ENCODE measurements around the gene KCTD2. TPM values are rescaled to one million over a fixed set of nuclear protein-coding genes. Genes with fewer than 3 reads are reported as not detected.
A peak's percentile ranks its signal among the peaks of the same experiment; 100 is the strongest.

Gene KCTD2
- total and polyA plus RNA-seq, 2 of the 13 experiments (the other 11 are each of a cell fraction or from before 2014, with no cell fraction given): 28.3 to 32.6 TPM

- TF ChIP-seq, protein P1, sequence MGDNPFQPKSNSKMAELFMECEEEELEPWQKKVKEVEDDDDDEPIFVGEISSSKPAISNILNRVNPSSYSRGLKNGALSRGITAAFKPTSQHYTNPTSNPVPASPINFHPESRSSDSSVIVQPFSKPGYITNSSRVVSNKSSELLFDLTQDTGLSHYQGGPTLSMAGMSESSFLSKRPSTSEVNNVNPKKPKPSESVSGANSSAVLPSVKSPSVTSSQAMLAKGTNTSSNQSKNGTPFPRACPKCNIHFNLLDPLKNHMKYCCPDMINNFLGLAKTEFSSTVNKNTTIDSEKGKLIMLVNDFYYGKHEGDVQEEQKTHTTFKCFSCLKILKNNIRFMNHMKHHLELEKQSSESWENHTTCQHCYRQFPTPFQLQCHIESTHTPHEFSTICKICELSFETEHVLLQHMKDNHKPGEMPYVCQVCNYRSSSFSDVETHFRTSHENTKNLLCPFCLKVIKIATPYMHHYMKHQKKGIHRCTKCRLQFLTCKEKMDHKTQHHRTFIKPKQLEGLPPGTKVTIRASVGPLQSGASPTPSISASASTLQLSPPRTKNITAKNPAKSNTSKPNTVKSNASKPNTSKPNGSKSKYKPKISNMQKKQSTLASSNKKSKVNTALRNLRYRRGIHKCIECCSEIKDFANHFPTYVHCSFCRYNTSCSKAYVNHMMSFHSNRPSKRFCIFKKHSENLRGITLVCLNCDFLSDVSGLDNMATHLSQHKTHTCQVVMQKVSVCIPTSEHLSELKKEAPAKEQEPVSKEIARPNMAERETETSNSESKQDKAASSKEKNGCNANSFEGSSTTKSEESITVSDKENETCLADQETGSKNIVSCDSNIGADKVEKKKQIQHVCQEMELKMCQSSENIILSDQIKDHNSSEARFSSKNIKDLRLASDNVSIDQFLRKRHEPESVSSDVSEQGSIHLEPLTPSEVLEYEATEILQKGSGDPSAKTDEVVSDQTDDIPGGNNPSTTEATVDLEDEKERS (CRISPR knock-in tag; IDR thresholded peaks at IDR 0.05): no peak
- TF ChIP-seq KDM5B (CRISPR knock-in tag; IDR thresholded peaks at IDR 0.05; ENCODE audit: borderline replicate concordance): no peak
- TF ChIP-seq, protein P2, sequence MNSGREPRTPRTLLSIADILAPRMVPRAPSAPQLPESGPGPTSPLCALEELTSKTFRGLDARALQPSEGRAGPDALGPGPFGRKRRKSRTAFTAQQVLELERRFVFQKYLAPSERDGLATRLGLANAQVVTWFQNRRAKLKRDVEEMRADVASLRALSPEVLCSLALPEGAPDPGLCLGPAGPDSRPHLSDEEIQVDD (CRISPR knock-in tag; IDR thresholded peaks at IDR 0.05; ENCODE audit: borderline replicate concordance): no peak
- no peak for TF ChIP-seq RFX3 (CRISPR knock-in tag; IDR thresholded peaks at IDR 0.05)
- no peak for TF ChIP-seq ZNF562 (CRISPR knock-in tag; IDR thresholded peaks at IDR 0.05; ENCODE audit: borderline replicate concordance)
Measured at GRCh38 chr17:75102385-75102821, 55.4 kb downstream of the KCTD2 start (continued).

DNA sequence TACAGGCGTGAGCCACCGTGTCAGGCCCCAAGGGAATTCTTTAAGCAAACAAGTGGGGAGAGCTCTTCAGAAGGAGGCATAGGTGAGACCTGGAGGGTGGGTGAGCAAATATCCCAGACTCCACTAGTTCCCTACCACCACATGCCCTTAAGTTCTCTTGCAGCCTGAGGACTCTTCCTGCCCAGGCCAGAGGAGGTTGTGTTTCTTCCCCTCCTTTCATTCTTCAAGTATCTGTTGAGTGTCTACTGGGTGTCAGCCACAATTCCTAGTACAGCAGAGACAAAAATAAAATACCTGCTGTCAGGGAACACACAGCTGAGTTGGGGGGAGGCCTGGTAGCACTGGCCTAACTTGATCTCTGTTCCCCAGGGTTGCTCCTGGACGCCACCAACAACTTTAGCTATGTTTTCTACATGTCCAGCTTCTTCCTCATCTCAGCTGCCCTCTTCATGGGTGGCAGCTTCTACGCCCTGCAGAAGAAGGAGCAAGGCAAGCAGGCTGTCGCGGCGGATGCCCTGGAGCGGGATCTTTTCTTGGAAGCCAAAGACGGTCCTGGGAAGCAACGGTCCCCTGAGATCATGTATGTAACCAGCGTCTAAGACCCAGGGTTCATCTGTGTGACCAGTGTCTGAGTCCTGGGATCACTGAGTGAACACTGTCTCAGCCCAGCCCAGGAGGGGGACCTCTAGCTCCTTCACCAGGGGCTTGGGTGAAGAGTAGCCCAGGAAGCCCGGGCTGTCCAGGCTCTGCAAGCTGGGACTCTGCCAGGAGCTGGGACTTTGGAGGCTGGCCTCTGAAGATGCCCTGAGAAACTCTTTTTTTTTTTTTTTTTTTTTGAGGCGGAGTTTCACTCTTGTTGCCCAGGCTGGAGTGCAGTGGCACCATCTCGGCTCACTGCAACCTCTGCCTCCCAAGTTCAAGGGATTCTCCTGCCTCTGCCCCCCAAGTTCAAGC, 56.9 kb downstream of the KCTD2 start:
- Histone ChIP-seq H3K4me1 (ENCODE audit: insufficient read depth, low read length) (peaks cover 15% of the 10 kb centered on the region), H3K9ac (ENCODE audit: insufficient read depth, low read depth, low read length) (no peak overlapping the region), H4K20me1 (ENCODE audit: insufficient read depth, low read length) (no peaks in the 10 kb centered on the region), H3K4me3 (replicated peaks in 1 of 3; ENCODE audit: insufficient read depth in 1 of 3, low read depth in 2 of 3, low read length in 3 of 3) (no peak overlapping the region), H3K9me3 (ENCODE audit: low read length) (no peaks in the 10 kb centered on the region), H3K27me3 (ENCODE audit: control insufficient read depth in 1 of 2, insufficient read depth in 2 of 2, low read length in 2 of 2) (peaks cover 0 to 1% of the 10 kb centered on the region in 2 experiments; a peak in 3 of 5 replicates), H2AFZ (ENCODE audit: low read length) (no peak overlapping the region), H3K36me3 (replicated peaks in 1 of 2; ENCODE audit: control insufficient read depth in 1 of 2, insufficient read depth in 2 of 2, low read length in 2 of 2) (no peaks in the 10 kb centered on the region), H3K27ac (ENCODE audit: extremely low read length, insufficient read depth, low read length) (no peak overlapping the region), H3K4me2 (ENCODE audit: low read depth, low read length) (no peak overlapping the region), H3K79me2 (ENCODE audit: insufficient read depth, low read length) (no peaks in the 10 kb centered on the region)
- no peak for TF ChIP-seq ZNF33B (CRISPR knock-in tag; IDR thresholded peaks at IDR 0.05)
- TF ChIP-seq, protein P3, sequence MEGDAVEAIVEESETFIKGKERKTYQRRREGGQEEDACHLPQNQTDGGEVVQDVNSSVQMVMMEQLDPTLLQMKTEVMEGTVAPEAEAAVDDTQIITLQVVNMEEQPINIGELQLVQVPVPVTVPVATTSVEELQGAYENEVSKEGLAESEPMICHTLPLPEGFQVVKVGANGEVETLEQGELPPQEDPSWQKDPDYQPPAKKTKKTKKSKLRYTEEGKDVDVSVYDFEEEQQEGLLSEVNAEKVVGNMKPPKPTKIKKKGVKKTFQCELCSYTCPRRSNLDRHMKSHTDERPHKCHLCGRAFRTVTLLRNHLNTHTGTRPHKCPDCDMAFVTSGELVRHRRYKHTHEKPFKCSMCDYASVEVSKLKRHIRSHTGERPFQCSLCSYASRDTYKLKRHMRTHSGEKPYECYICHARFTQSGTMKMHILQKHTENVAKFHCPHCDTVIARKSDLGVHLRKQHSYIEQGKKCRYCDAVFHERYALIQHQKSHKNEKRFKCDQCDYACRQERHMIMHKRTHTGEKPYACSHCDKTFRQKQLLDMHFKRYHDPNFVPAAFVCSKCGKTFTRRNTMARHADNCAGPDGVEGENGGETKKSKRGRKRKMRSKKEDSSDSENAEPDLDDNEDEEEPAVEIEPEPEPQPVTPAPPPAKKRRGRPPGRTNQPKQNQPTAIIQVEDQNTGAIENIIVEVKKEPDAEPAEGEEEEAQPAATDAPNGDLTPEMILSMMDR (CRISPR knock-in tag; IDR thresholded peaks at IDR 0.05): 0 out of 2 replicates have a peak, but pooled peaks have one; percentile 11
- ATAC-seq: peak; percentile 20
- WGBS (ENCODE audit: low lambda C conversion rate): 62% methylated on average over 14 of the region's 14 CpGs
- ChIA-PET POLR2A (interaction anchor here (0.7 to 1.5 kb wide), 4 partner anchors 8 to 68 kb away, joined by 3 to 4 read pairs (median 4); no protein-coding TSS in a partner anchor), CTCF (ENCODE audit: low intra/inter-chr PET ratio, low total read pairs) (interaction anchor here (1.4 kb wide), 1 partner anchor 10 kb away, joined by 4 read pairs; no protein-coding TSS in a partner anchor)
- in situ Hi-C loops (cut with HindIII; ENCODE audit: extremely low pct_ligation_motif_present, low pct_unique_long_range_greater_than_20kb) (no loop called here), intact Hi-C loops (cut with micrococcal nuclease; ENCODE audit: unreplicated experiment) (no loop called here)
- no peak for FAIRE-seq
- no TSS peak for BruUV-seq (replicated peaks)
- no peak for DNase-seq (ENCODE audit: low spot score)

Data from HepG2 (cell line).